Activated CD8-positive, alpha-beta T cell treated with anti-CD3 and anti-CD28 coated beads for 36 hours (primary cell): ENCODE measurements around the gene PLEKHA1. TPM values are rescaled to one million over a fixed set of nuclear protein-coding genes. Genes with fewer than 3 reads are reported as not detected.

Source experiments
- ATAC-seq: fragments of 200-7000 bp; cut with Tn5 transposase; one replicate; pipeline ENCODE4 v1.10.0; 2021; ENCODE audit warnings: mild to moderate bottlenecking, moderate library complexity
- CTCF ChIA-PET: fragments of 350-600 bp; sonication (Branson Sonifier 250); formaldehyde crosslinking; loops from one replicate; lab custom pipeline; 2021; ENCODE audit warnings: antibody characterized with exemption; lab: Charles Lee
- POLR2A ChIA-PET: fragments of 350-600 bp; sonication (Branson Sonifier 250); formaldehyde crosslinking; loops from one replicate; lab custom pipeline; 2021; ENCODE audit warnings: antibody characterized with exemption; lab: Charles Lee
- DNase-seq: peaks from one replicate; pipeline ENCODE4 v3.0.0-alpha.2; 2020
- H3K27ac Mint-ChIP-seq: one replicate; pipeline ENCODE4 v1.8.0; 2021; ENCODE audit warnings: mild to moderate bottlenecking, mixed read lengths
- H3K27me3 Mint-ChIP-seq: one replicate; pipeline ENCODE4 v1.8.0; 2021; ENCODE audit warnings: mixed read lengths
- H3K36me3 Mint-ChIP-seq: one replicate; pipeline ENCODE4 v1.8.0; 2021; ENCODE audit warnings: low read depth, mixed read lengths
- H3K4me1 Mint-ChIP-seq: one replicate; pipeline ENCODE4 v1.8.0; 2021; ENCODE audit warnings: low read depth, mixed read lengths
- H3K4me3 Mint-ChIP-seq: one replicate; pipeline ENCODE4 v1.8.0; 2021; ENCODE audit warnings: mild to moderate bottlenecking, moderate library complexity, mixed read lengths
- H3K9me3 Mint-ChIP-seq: one replicate; pipeline ENCODE4 v1.8.0; 2021; ENCODE audit warnings: mixed read lengths
- CTCF ChIP-seq: fragments of 200-600 bp; IDR thresholded peaks from one replicate; pipeline ENCODE4 v1.8.0; 2022; ENCODE audit warnings: antibody characterized with exemption, mild to moderate bottlenecking
- intact Hi-C: fragments of 100-400 bp; cut with micrococcal nuclease; formaldehyde crosslinking; loops from one replicate; pipeline ENCODE4 v1.10.0; 2022
- total RNA-seq, 2 experiments: library from RNA; stranded (reverse); gene quantifications; one replicate each; pipeline ENCODE4 v1.2.3, GENCODE V29; 2021

The PLEKHA1 gene
- total RNA-seq, 2 experiments from 2014 or later: 17.0 to 17.4 TPM

DNA sequence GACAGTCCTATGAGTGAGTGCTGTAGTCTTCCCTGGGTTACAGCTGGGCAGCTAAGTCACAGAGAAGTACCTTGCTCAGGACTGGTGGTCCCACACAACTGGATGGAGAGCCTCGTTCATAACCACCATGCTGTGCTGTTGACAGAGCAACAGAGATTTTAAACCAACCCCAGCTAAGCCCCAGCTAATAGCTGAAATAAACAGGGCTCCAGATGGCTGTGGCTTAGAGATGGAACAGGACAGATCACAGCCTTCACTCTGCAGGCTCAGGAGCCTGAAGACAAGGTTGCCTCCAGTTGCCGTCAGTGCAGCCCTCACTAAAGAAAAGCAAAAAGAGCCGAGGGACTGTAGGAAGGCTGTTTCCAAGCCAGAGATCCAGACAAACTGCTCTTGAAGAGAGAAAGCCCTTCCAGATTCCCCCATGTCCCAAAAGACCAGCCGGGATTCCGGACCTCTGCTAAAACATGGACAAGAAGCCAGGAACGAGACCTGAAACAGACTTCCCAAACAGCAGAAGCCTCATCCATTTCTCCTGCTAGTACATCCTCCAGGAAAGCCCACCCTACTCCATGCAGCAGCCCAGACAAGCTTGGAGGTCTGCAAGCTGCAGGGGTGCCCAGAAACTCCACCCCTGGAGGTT lies 91.0 kb downstream of the PLEKHA1 start:
- no peaks in the 10 kb centered on the region for H3K9me3 Mint-ChIP-seq
- POLR2A ChIA-PET: interaction anchor here (1.0 kb wide), 1 partner anchor 24 kb away, joined by 4 read pairs; no protein-coding TSS in a partner anchor
- CTCF ChIA-PET: interaction anchor here (3.1 kb wide), 1 partner anchor 101 kb away, joined by 13 read pairs; no protein-coding TSS in a partner anchor
- intact Hi-C loops: no loop called here
- no peak for TF ChIP-seq CTCF
- H3K36me3 Mint-ChIP-seq: no peaks in the 10 kb centered on the region
- no peak overlapping the region for H3K4me3 Mint-ChIP-seq
- DNase-seq: no peak
- H3K4me1 Mint-ChIP-seq: peaks cover 7% of the 10 kb centered on the region
- H3K27me3 Mint-ChIP-seq: peaks cover 42% of the 10 kb centered on the region
- no peak for ATAC-seq
- no peak overlapping the region for H3K27ac Mint-ChIP-seq

- no peaks in the 10 kb centered on the region for H3K36me3 Mint-ChIP-seq
- DNase-seq (no peak), ATAC-seq (no peak)
- ChIA-PET CTCF (interaction anchor here (1.1 to 3.1 kb wide), 4 partner anchors 19 to 168 kb away, joined by 3 to 13 read pairs (median 7); no protein-coding TSS in a partner anchor), POLR2A (no interaction called here)
- intact Hi-C loops: no loop called here
- H3K27ac Mint-ChIP-seq: no peak overlapping the region
- peaks cover 7% of the 10 kb centered on the region for H3K4me1 Mint-ChIP-seq
- no peak for TF ChIP-seq CTCF
- no peak overlapping the region for H3K4me3 Mint-ChIP-seq
- no peaks in the 10 kb centered on the region for H3K9me3 Mint-ChIP-seq
- peaks cover 42% of the 10 kb centered on the region for H3K27me3 Mint-ChIP-seq
These were observed 92.5 kb downstream of the PLEKHA1 start for GRCh38 chr10:122466951-122467381.

DNA sequence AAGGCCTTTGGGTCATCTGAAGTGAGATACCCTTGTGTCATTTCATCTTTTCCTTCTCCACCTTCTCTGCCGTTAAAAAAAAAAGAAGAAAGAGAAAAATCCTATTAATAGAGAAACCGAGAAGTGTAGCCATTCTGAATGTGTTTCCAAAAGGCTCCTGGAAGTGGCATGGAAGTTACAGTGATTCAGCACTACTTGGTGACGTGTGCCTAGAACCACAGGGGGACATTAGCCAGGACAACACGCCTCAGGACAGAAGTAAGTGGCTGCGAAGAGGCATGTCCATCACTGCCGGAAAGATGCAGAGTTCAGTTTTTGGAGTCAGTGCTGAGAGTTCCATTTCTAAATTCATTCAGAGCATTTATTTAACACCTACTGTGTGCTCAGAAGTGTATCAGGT lies 93.2 kb downstream of the PLEKHA1 start:
- ATAC-seq (no peak), DNase-seq (no peak)
- intact Hi-C loops: no loop called here
- peaks cover 38% of the 10 kb centered on the region for H3K27me3 Mint-ChIP-seq
- no peaks in the 10 kb centered on the region for H3K36me3 Mint-ChIP-seq
- H3K9me3 Mint-ChIP-seq: no peaks in the 10 kb centered on the region
- CTCF ChIA-PET: interaction anchor here (1.8 to 3.1 kb wide), 2 partner anchors 98 to 169 kb away, joined by 9 to 13 read pairs; no protein-coding TSS in a partner anchor
- H3K27ac Mint-ChIP-seq: no peak overlapping the region
- H3K4me1 Mint-ChIP-seq: peaks cover 3% of the 10 kb centered on the region
- TF ChIP-seq CTCF: no peak
- POLR2A ChIA-PET: no interaction called here
- H3K4me3 Mint-ChIP-seq: no peak overlapping the region

- no peaks in the 10 kb centered on the region for H3K36me3 Mint-ChIP-seq
- H3K27me3 Mint-ChIP-seq: peaks cover 32% of the 10 kb centered on the region
- ChIA-PET POLR2A (no interaction called here), CTCF (interaction anchor here (0.9 to 3.1 kb wide), 3 partner anchors 97 to 125 kb away, joined by 3 to 13 read pairs (median 6); no protein-coding TSS in a partner anchor)
- H3K4me1 Mint-ChIP-seq: no peaks in the 10 kb centered on the region
- DNase-seq: no peak
- ATAC-seq: no peak
- no peaks in the 10 kb centered on the region for H3K9me3 Mint-ChIP-seq
- no peak overlapping the region for H3K27ac Mint-ChIP-seq
- intact Hi-C loops: no loop called here
- H3K4me3 Mint-ChIP-seq: no peak overlapping the region
- TF ChIP-seq CTCF: no peak
These were observed 93.9 kb downstream of the PLEKHA1 start for GRCh38 chr10:122468307-122468925.
